Measurements from ENCODE around the gene MAD1L1.

MAD1L1 gene

GRCh38 chr7:2082139-2082998 lies 150.4 kb downstream of the MAD1L1 start:
- Histone ChIP-seq H3K4me3 (ENCODE audit: low read depth in 1 of 2, low read length in 2 of 2) (no peak overlapping the region), H3K36me3 (ENCODE audit: insufficient read depth, low read length) (peaks cover 28% of the 10 kb centered on the region), H3K27ac (ENCODE audit: low read length) (no peak overlapping the region), H3K79me2 (ENCODE audit: insufficient read depth, low read length) (no peaks in the 10 kb centered on the region), H3K9me3 (ENCODE audit: insufficient read depth, low read length, severe bottlenecking) (no peaks in the 10 kb centered on the region), H2AFZ (ENCODE audit: low read depth, low read length) (no peak overlapping the region), H3K27me3 (ENCODE audit: insufficient read depth, low read length, poor library complexity) (no peaks in the 10 kb centered on the region), H3K9ac (ENCODE audit: low read depth, low read length) (no peak overlapping the region), H4K20me1 (ENCODE audit: insufficient read depth, low read length) (no peaks in the 10 kb centered on the region; the same call in none of the 2 replicates), H3K4me2 (ENCODE audit: insufficient read depth, low read length) (no peak overlapping the region), H3K4me1 (ENCODE audit: insufficient read depth, low read length) (no peaks in the 10 kb centered on the region)
- DNase-seq, result no peak
- ATAC-seq (ENCODE audit: insufficient read depth, low read depth), result no peak
- TF ChIP-seq EZH2 (IDR thresholded peaks at IDR 0.05; ENCODE audit: borderline replicate concordance, low read depth, low read length, severe bottlenecking) (no peak), CTCF (IDR thresholded peaks at IDR 0.05; ENCODE audit: borderline replicate concordance, extremely low read depth, low read length, poor library complexity, severe bottlenecking) (no peak)

- Histone ChIP-seq H2AFZ (ENCODE audit: low read depth, low read length) (no peak overlapping the region), H4K20me1 (ENCODE audit: insufficient read depth, low read length) (peaks cover under 1% of the 10 kb centered on the region), H3K4me2 (ENCODE audit: insufficient read depth, low read length) (no peak overlapping the region), H3K27me3 (ENCODE audit: insufficient read depth, low read length, poor library complexity) (no peaks in the 10 kb centered on the region), H3K36me3 (ENCODE audit: insufficient read depth, low read length) (peaks cover 36% of the 10 kb centered on the region), H3K4me3 (ENCODE audit: low read depth in 1 of 2, low read length in 2 of 2) (no peak overlapping the region), H3K4me1 (ENCODE audit: insufficient read depth, low read length) (no peaks in the 10 kb centered on the region), H3K27ac (ENCODE audit: low read length) (no peak overlapping the region), H3K9ac (ENCODE audit: low read depth, low read length) (no peak overlapping the region), H3K79me2 (ENCODE audit: insufficient read depth, low read length) (no peaks in the 10 kb centered on the region), H3K9me3 (ENCODE audit: insufficient read depth, low read length, severe bottlenecking) (no peaks in the 10 kb centered on the region)
- ATAC-seq (ENCODE audit: insufficient read depth, low read depth) (no peak), DNase-seq (no peak)
- no peak for TF ChIP-seq CTCF (IDR thresholded peaks at IDR 0.05; ENCODE audit: borderline replicate concordance, extremely low read depth, low read length, poor library complexity, severe bottlenecking)
- TF ChIP-seq EZH2 (IDR thresholded peaks at IDR 0.05; ENCODE audit: borderline replicate concordance, low read depth, low read length, severe bottlenecking), result no peak
Measured at GRCh38 chr7:2081526-2082135, 151.1 kb downstream of the MAD1L1 start.

- no peak overlapping the region for H2AFZ ChIP-seq (ENCODE audit: low read depth, low read length)
- H3K4me2 ChIP-seq (ENCODE audit: insufficient read depth, low read length), result no peak overlapping the region
- H3K27ac ChIP-seq (ENCODE audit: low read length), result no peak overlapping the region
- no peaks in the 10 kb centered on the region for H3K27me3 ChIP-seq (ENCODE audit: insufficient read depth, low read length, poor library complexity)
- no peak overlapping the region for H3K4me3 ChIP-seq (ENCODE audit: low read depth in 1 of 2, low read length in 2 of 2)
- no peak for DNase-seq
- TF ChIP-seq EZH2 (IDR thresholded peaks at IDR 0.05; ENCODE audit: borderline replicate concordance, low read depth, low read length, severe bottlenecking) (no peak), CTCF (IDR thresholded peaks at IDR 0.05; ENCODE audit: borderline replicate concordance, extremely low read depth, low read length, poor library complexity, severe bottlenecking) (no peak)
- no peaks in the 10 kb centered on the region for H3K79me2 ChIP-seq (ENCODE audit: insufficient read depth, low read length)
- H3K9ac ChIP-seq (ENCODE audit: low read depth, low read length), result no peak overlapping the region
- ATAC-seq (ENCODE audit: insufficient read depth, low read depth), result no peak
- peaks cover 3% of the 10 kb centered on the region for H4K20me1 ChIP-seq (ENCODE audit: insufficient read depth, low read length)
- H3K9me3 ChIP-seq (ENCODE audit: insufficient read depth, low read length, severe bottlenecking), result no peaks in the 10 kb centered on the region
- H3K4me1 ChIP-seq (ENCODE audit: insufficient read depth, low read length), result no peaks in the 10 kb centered on the region
- peaks cover 39% of the 10 kb centered on the region for H3K36me3 ChIP-seq (ENCODE audit: insufficient read depth, low read length)
Measured at GRCh38 chr7:2080477-2080876, 152.3 kb downstream of the MAD1L1 start.

Measured in DND-41 (cell line).